Panc1 (cell line): ENCODE measurements around the gene ZBTB45. TPM values are rescaled to one million over a fixed set of nuclear protein-coding genes. Genes with fewer than 3 reads are reported as not detected.
A peak's percentile ranks its signal among the peaks of the same experiment; 100 is the strongest.

Experiments
- ATAC-seq: fragments of 200-7000 bp; cut with Tn5 transposase; 2 replicates; pipeline ENCODE4 v1.9.1; 2020; ENCODE audit warnings: mild to moderate bottlenecking, moderate library complexity
- BruUV-seq: library from RNA; stranded (reverse); fragments of 400-500 nt; replicated peaks from 2 replicates; lab custom pipeline; 2021; lab: Mats Ljungman, UMichigan
- CTCF ChIA-PET: fragments of 300-600 bp; sonication (Branson Sonifier 250); formaldehyde crosslinking; loops from one replicate; lab custom pipeline; 2022; ENCODE audit warnings: antibody characterized with exemption; lab: Charles Lee
- POLR2A ChIA-PET: fragments of 300-600 bp; sonication (Branson Sonifier 250); formaldehyde crosslinking; loops from one replicate; lab custom pipeline; 2022; ENCODE audit warnings: antibody characterized with exemption; lab: Charles Lee
- DNase-seq: peaks from one replicate; pipeline ENCODE4 v3.0.0-alpha.2; 2010; ENCODE audit warnings: low read depth, low spot score
- H3K27ac ChIP-seq: 2 replicates; pipeline ENCODE4 v1.5.1; 2011; ENCODE audit warnings: mild to moderate bottlenecking, low read length, inconsistent platforms
- H3K27me3 ChIP-seq: fragments of 200-500 bp; sonication (Bioruptor generic); 2 replicates; pipeline ENCODE4 v1.6.0; 2014; ENCODE audit warnings: low read length, inconsistent platforms; ENCODE audit not compliant: control insufficient read depth, insufficient read depth
- H3K36me3 ChIP-seq: fragments of 200-500 bp; sonication (Bioruptor generic); 2 replicates; pipeline ENCODE4 v1.5.1; 2014; ENCODE audit warnings: inconsistent platforms, mild to moderate bottlenecking, low read length, moderate library complexity; ENCODE audit not compliant: control insufficient read depth, insufficient read depth
- H3K4me1 ChIP-seq: 2 replicates; pipeline ENCODE4 v1.5.1; 2011; ENCODE audit warnings: inconsistent platforms, mild to moderate bottlenecking, low read length, moderate library complexity; ENCODE audit not compliant: control insufficient read depth, insufficient read depth
- H3K4me3 ChIP-seq, 2 experiments: 2 replicates each; pipeline ENCODE4 v1.5.1; 2011 to 2012; ENCODE audit warnings: low read depth in 2 of 2, low read length in 2 of 2, mild to moderate bottlenecking in 2 of 2, inconsistent platforms in 1 of 2, moderate library complexity in 1 of 2
- H3K9me3 ChIP-seq: fragments of 200-500 bp; sonication (Bioruptor generic); 2 replicates; pipeline ENCODE4 v1.5.1; 2014; ENCODE audit warnings: low read depth, mild to moderate bottlenecking, inconsistent platforms, low read length, moderate library complexity; ENCODE audit not compliant: control insufficient read depth, insufficient read depth
- CTCF ChIP-seq: fragments of 450-650 bp; IDR thresholded peaks from 2 replicates; pipeline ENCODE4 v1.5.1; 2017; ENCODE audit warnings: mild to moderate bottlenecking
- POLR2AphosphoS5 ChIP-seq: IDR thresholded peaks from 2 replicates; pipeline ENCODE4 v1.6.1; 2012; ENCODE audit warnings: mild to moderate bottlenecking, low read depth, low read length, moderate library complexity
- REST ChIP-seq, 2 experiments: IDR thresholded peaks; 2 replicates each; pipeline ENCODE4 v1.6.1; 2011 to 2012; ENCODE audit warnings: low read depth in 2 of 2, control low read depth in 1 of 2, low read length in 1 of 2, mild to moderate bottlenecking in 1 of 2, moderate library complexity in 1 of 2; ENCODE audit not compliant: insufficient read depth in 1 of 2
- SIN3A ChIP-seq: IDR thresholded peaks from 2 replicates; pipeline ENCODE4 v1.6.1; 2012; ENCODE audit warnings: low read depth, mild to moderate bottlenecking, low read length, moderate library complexity, borderline replicate concordance; ENCODE audit not compliant: insufficient read depth
- TCF7L2 ChIP-seq: IDR thresholded peaks from 2 replicates; pipeline ENCODE4 v1.6.1; 2011; ENCODE audit warnings: mild to moderate bottlenecking, low read depth, low read length, inconsistent platforms
- in situ Hi-C: cut with HindIII; loops from 2 replicates; pipeline ENCODE4 v1.10.0; 2016; ENCODE audit warnings: low sequenced_read_pairs, low pct_unique_long_range_greater_than_20kb
- intact Hi-C: fragments of 100-400 bp; cut with micrococcal nuclease; formaldehyde crosslinking; loops from one replicate; pipeline ENCODE4 v1.10.0; 2022; ENCODE audit not compliant: unreplicated experiment
- total RNA-seq: library from RNA; stranded (reverse); gene quantifications from one replicate; pipeline ENCODE4 v1.2.1, GENCODE V29; 2021; ENCODE audit not compliant: unreplicated experiment

The ZBTB45 gene
- total RNA-seq, 1 experiment from 2014 or later, result 24.7 TPM

GRCh38 chr19:58522709-58523108, 3.1 kb upstream of the ZBTB45 start:
- in situ Hi-C loops, result no loop called here
- intact Hi-C loops, result no loop called here
- H3K4me3 ChIP-seq, result no peak overlapping the region
- no peak for TF ChIP-seq TCF7L2
- no TSS peak for BruUV-seq
- no peaks in the 10 kb centered on the region for H3K9me3 ChIP-seq
- no peak for DNase-seq
- CTCF ChIA-PET, result no interaction called here
- ATAC-seq, result no peak
- peaks cover 20% of the 10 kb centered on the region for H3K4me1 ChIP-seq
- no peak overlapping the region for H3K27ac ChIP-seq
- H3K27me3 ChIP-seq, result no peaks in the 10 kb centered on the region
- H3K36me3 ChIP-seq, result no peaks in the 10 kb centered on the region; the same call in 1 of the 2 replicates
- POLR2A ChIA-PET, result no interaction called here

- intact Hi-C loops (no loop called here), in situ Hi-C loops (no loop called here)
- Histone ChIP-seq H3K27me3 (no peaks in the 10 kb centered on the region), H3K4me3 (peak overlapping the region in 1 of 2 experiments; percentile 38; a peak in 2 of 4 replicates), H3K4me1 (peaks cover 20% of the 10 kb centered on the region), H3K9me3 (no peaks in the 10 kb centered on the region), H3K27ac (peak overlapping the region; percentile 75), H3K36me3 (no peaks in the 10 kb centered on the region; the same call in 1 of the 2 replicates)
- ChIA-PET CTCF (interaction anchor here (0.6 to 3.0 kb wide), 2 partner anchors 22 to 58 kb away, joined by 5 to 11 read pairs; partner anchors contain the start of gene TRIM28), POLR2A (interaction anchor here (0.6 to 0.8 kb wide), 4 partner anchors 33 to 54 kb away, joined by 3 to 9 read pairs (median 8); partner anchors contain the start of genes CHMP2A and UBE2M)
- no peak for ATAC-seq
- DNase-seq, result no peak
- TF ChIP-seq REST (IDR thresholded peaks at IDR 0.05; ENCODE audit: insufficient read depth in 1 of 2, low read depth in 2 of 2, low read length in 1 of 2) (no peak), TCF7L2 (no peak), SIN3A (no peak), POLR2AphosphoS5 (no peak), CTCF (no peak)
- BruUV-seq, result no TSS peak
These were observed 2.0 kb upstream of the ZBTB45 start for GRCh38 chr19:58521651-58522050.

- H3K9me3 ChIP-seq, result no peaks in the 10 kb centered on the region
- H3K36me3 ChIP-seq, result no peaks in the 10 kb centered on the region; the same call in 1 of the 2 replicates
- DNase-seq (no peak), ATAC-seq (no peak)
- in situ Hi-C loops, result no loop called here
- H3K4me3 ChIP-seq, result peak overlapping the region; percentile 72 to 98
- no peaks in the 10 kb centered on the region for H3K27me3 ChIP-seq
- TF ChIP-seq POLR2AphosphoS5, result no peak
- no peak for TF ChIP-seq CTCF
- peak overlapping the region; percentile 99 for H3K27ac ChIP-seq
- CTCF ChIA-PET, result interaction anchor here (1.0 to 3.0 kb wide), 5 partner anchors 24 to 173 kb away, joined by 3 to 11 read pairs (median 8); partner anchors contain the start of genes CHMP2A and TRIM28
- H3K4me1 ChIP-seq, result peaks cover 28% of the 10 kb centered on the region
- POLR2A ChIA-PET, result interaction anchor here (0.5 to 1.6 kb wide), 6 partner anchors 8 to 1200 kb away, joined by 3 to 10 read pairs (median 6); partner anchors contain the start of genes CHMP2A, TRIM28 and ZNF543
- BruUV-seq, result no TSS peak
- intact Hi-C loops, result no loop called here
These were observed 618 bp upstream of the ZBTB45 start for GRCh38 chr19:58520257-58520599.
